WTC11 (cell line): ENCODE results near the gene CEP72. TPM values are rescaled to one million over a fixed set of nuclear protein-coding genes. Genes with fewer than 3 reads are reported as not detected.

ENCODE experiments used
- ATAC-seq: fragments of 200-7000 bp; cut with Tn5 transposase; 2 replicates; pipeline ENCODE4 v1.10.0; 2021; ENCODE audit warnings: mild to moderate bottlenecking, moderate library complexity
- CTCF ChIA-PET: fragments of 300-600 bp; sonication (Branson Sonifier 250); formaldehyde crosslinking; loops from one replicate; lab custom pipeline; 2021; ENCODE audit warnings: antibody characterized with exemption; lab: Charles Lee
- POLR2A ChIA-PET: fragments of 350-600 bp; sonication (Branson Sonifier 250); formaldehyde crosslinking; loops from one replicate; lab custom pipeline; 2021; ENCODE audit warnings: antibody characterized with exemption; lab: Charles Lee
- DNase-seq: peaks from one replicate; pipeline ENCODE4 v3.0.0; 2021; ENCODE audit warnings: low spot score
- H3K27ac Mint-ChIP-seq: 2 replicates; pipeline ENCODE4 v1.8.0; 2021; ENCODE audit warnings: mixed read lengths
- H3K27me3 Mint-ChIP-seq: 2 replicates; pipeline ENCODE4 v1.8.0; 2021; ENCODE audit warnings: low read depth, mild to moderate bottlenecking, moderate library complexity, mixed read lengths
- H3K36me3 Mint-ChIP-seq: 2 replicates; pipeline ENCODE4 v1.8.0; 2021; ENCODE audit warnings: mixed read lengths
- H3K4me1 Mint-ChIP-seq: 2 replicates; pipeline ENCODE4 v1.8.0; 2022; ENCODE audit warnings: mixed read lengths
- H3K4me3 Mint-ChIP-seq: 2 replicates; pipeline ENCODE4 v1.8.0; 2021; ENCODE audit warnings: mild to moderate bottlenecking, moderate library complexity, mixed read lengths
- H3K9me3 Mint-ChIP-seq: 2 replicates; pipeline ENCODE4 v1.8.0; 2021; ENCODE audit warnings: mixed read lengths
- CDX4 ChIP-seq: fragments of 250-450 bp; sonication (Bioruptor Pico); IDR thresholded peaks from 2 replicates; pipeline ENCODE4 v1.9.0; 2021; ENCODE audit warnings: moderate library complexity, mild to moderate bottlenecking, inconsistent platforms, borderline replicate concordance
- FOXK1 ChIP-seq: sonication (generic); formaldehyde crosslinking; IDR thresholded peaks from 2 replicates; pipeline ENCODE4 v1.8.0; 2022; ENCODE audit warnings: mild to moderate bottlenecking, moderate library complexity, missing genetic modification reagents
- GRHL2 ChIP-seq: fragments of 250-450 bp; sonication (Bioruptor Pico); IDR thresholded peaks from 2 replicates; pipeline ENCODE4 v1.8.0; 2022; ENCODE audit warnings: mild to moderate bottlenecking, moderate library complexity; ENCODE audit not compliant: insufficient replicate concordance, severe bottlenecking
- KAT7 ChIP-seq: sonication (generic); formaldehyde crosslinking; IDR thresholded peaks from 2 replicates; pipeline ENCODE4 v1.8.1; 2023; ENCODE audit warnings: missing genetic modification reagents, mild to moderate bottlenecking, borderline replicate concordance
- MYBL2 ChIP-seq: sonication (generic); formaldehyde crosslinking; IDR thresholded peaks from 2 replicates; pipeline ENCODE4 v1.8.1; 2023; ENCODE audit warnings: mild to moderate bottlenecking, moderate library complexity, missing genetic modification reagents
- PREB ChIP-seq: sonication (generic); formaldehyde crosslinking; IDR thresholded peaks from 2 replicates; pipeline ENCODE4 v1.8.1; 2022; ENCODE audit warnings: mild to moderate bottlenecking, missing genetic modification reagents, moderate library complexity, borderline replicate concordance
- SMAD3 ChIP-seq: sonication (generic); formaldehyde crosslinking; IDR thresholded peaks from 2 replicates; pipeline ENCODE4 v1.8.0; 2022; ENCODE audit warnings: missing genetic modification reagents, mild to moderate bottlenecking, borderline replicate concordance
- SP1 ChIP-seq: sonication (generic); formaldehyde crosslinking; conservative IDR thresholded peaks from 2 replicates; pipeline ENCODE4 v1.8.1; 2022; ENCODE audit warnings: missing genetic modification reagents
- TCF7 ChIP-seq: sonication (generic); formaldehyde crosslinking; IDR thresholded peaks from 2 replicates; pipeline ENCODE4 v1.8.0; 2022; ENCODE audit warnings: mild to moderate bottlenecking, low read depth, missing genetic modification reagents, moderate library complexity
- TP53 ChIP-seq: sonication (generic); formaldehyde crosslinking; IDR thresholded peaks from 2 replicates; pipeline ENCODE4 v1.8.1; 2023; ENCODE audit warnings: mild to moderate bottlenecking, missing genetic modification reagents
- ZBTB21 ChIP-seq: sonication (generic); formaldehyde crosslinking; IDR thresholded peaks from 2 replicates; pipeline ENCODE4 v1.8.1; 2023; ENCODE audit warnings: mild to moderate bottlenecking, missing genetic modification reagents, borderline replicate concordance
- ZNF532 ChIP-seq: fragments of 250-450 bp; sonication (Bioruptor Pico); IDR thresholded peaks from 2 replicates; pipeline ENCODE4 v1.9.0; 2021; ENCODE audit warnings: mild to moderate bottlenecking, borderline replicate concordance
- total RNA-seq: library from RNA; stranded (reverse); gene quantifications from 3 replicates; pipeline ENCODE4 v1.2.3, GENCODE V29; 2021
- TF ChIP-seq, protein P1 (sequence below): sonication (generic); formaldehyde crosslinking; IDR thresholded peaks from 2 replicates; pipeline ENCODE4 v1.8.0; 2022; ENCODE audit warnings: mild to moderate bottlenecking, missing genetic modification reagents
- TF ChIP-seq, protein P2 (sequence below): fragments of 200-600 bp; IDR thresholded peaks from 2 replicates; pipeline ENCODE4 v1.8.0; 2022; ENCODE audit warnings: antibody characterized with exemption
- TF ChIP-seq, protein P3 (sequence below): fragments of 250-450 bp; sonication (Bioruptor Pico); conservative IDR thresholded peaks from 2 replicates; pipeline ENCODE4 v1.9.0; 2021; ENCODE audit warnings: mild to moderate bottlenecking
- TF ChIP-seq, protein P4 (sequence below): sonication (generic); formaldehyde crosslinking; IDR thresholded peaks from 2 replicates; pipeline ENCODE4 v1.8.1; 2023; ENCODE audit warnings: mild to moderate bottlenecking, missing genetic modification reagents

Gene CEP72
- total RNA-seq, 1 experiment from 2014 or later, result 26.6 TPM

GRCh38 chr5:623531-623930 is 11.4 kb downstream of the CEP72 start:
- peaks cover 67% of the 10 kb centered on the region for H3K36me3 Mint-ChIP-seq
- CTCF ChIA-PET, result no interaction called here
- ATAC-seq, result no peak
- POLR2A ChIA-PET, result interaction anchor here (0.6 kb wide), 2 partner anchors 188 to 909 kb away, joined by 3 read pairs; no protein-coding TSS in a partner anchor
- no peak overlapping the region for H3K4me3 Mint-ChIP-seq
- no peak for TF ChIP-seq CDX4 (CRISPR knock-in tag)
- TF ChIP-seq SMAD3, result no peak
- TF ChIP-seq, protein P1, sequence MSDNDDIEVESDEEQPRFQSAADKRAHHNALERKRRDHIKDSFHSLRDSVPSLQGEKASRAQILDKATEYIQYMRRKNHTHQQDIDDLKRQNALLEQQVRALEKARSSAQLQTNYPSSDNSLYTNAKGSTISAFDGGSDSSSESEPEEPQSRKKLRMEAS, result no peak
- no peak for TF ChIP-seq PREB (CRISPR knock-in tag)
- no peak for TF ChIP-seq GRHL2
- TF ChIP-seq, protein P2, sequence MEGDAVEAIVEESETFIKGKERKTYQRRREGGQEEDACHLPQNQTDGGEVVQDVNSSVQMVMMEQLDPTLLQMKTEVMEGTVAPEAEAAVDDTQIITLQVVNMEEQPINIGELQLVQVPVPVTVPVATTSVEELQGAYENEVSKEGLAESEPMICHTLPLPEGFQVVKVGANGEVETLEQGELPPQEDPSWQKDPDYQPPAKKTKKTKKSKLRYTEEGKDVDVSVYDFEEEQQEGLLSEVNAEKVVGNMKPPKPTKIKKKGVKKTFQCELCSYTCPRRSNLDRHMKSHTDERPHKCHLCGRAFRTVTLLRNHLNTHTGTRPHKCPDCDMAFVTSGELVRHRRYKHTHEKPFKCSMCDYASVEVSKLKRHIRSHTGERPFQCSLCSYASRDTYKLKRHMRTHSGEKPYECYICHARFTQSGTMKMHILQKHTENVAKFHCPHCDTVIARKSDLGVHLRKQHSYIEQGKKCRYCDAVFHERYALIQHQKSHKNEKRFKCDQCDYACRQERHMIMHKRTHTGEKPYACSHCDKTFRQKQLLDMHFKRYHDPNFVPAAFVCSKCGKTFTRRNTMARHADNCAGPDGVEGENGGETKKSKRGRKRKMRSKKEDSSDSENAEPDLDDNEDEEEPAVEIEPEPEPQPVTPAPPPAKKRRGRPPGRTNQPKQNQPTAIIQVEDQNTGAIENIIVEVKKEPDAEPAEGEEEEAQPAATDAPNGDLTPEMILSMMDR, result no peak
- TF ChIP-seq, protein P3, sequence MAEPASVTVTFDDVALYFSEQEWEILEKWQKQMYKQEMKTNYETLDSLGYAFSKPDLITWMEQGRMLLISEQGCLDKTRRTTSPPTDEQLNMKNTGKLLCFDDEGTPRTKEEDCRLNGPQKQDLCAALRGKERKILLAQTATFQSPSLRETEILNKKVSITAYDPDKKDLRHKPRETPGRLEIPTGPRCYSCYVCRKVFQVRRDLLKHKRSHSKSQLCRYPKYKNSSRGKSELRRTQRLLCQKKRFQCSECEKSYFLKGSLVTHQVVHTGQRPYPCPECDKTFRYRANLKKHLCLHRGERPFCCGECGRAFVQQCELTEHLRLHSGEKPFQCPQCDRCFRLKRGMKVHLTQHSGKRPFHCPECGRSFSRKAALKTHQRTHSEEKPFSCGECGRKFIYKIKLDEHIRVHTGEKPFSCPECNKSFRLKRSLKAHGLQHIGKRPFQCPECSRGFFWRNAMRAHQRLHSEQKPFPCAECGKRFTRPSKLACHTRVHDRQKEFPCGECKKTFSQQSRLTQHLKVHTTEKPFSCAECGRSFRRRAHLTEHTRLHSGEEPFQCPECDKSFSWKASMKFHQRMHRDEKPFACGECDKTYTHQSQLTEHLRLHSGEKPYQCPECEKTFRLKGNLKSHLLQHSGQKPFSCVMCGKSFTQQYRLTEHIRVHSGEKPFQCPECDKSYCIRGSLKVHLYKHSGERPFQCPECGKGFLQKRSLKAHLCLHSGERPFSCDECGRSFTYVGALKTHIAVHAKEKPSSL, result no peak
- no peak for TF ChIP-seq ZNF532
- TF ChIP-seq MYBL2 (CRISPR knock-in tag), result no peak
- TF ChIP-seq, protein P4, sequence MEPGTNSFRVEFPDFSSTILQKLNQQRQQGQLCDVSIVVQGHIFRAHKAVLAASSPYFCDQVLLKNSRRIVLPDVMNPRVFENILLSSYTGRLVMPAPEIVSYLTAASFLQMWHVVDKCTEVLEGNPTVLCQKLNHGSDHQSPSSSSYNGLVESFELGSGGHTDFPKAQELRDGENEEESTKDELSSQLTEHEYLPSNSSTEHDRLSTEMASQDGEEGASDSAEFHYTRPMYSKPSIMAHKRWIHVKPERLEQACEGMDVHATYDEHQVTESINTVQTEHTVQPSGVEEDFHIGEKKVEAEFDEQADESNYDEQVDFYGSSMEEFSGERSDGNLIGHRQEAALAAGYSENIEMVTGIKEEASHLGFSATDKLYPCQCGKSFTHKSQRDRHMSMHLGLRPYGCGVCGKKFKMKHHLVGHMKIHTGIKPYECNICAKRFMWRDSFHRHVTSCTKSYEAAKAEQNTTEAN (CRISPR knock-in tag), result no peak
- TF ChIP-seq TP53 (CRISPR knock-in tag), result no peak
- no peak for TF ChIP-seq ZBTB21 (CRISPR knock-in tag)
- no peak for TF ChIP-seq KAT7 (CRISPR knock-in tag)
- TF ChIP-seq TCF7 (CRISPR knock-in tag), result no peak
- no peak for TF ChIP-seq FOXK1 (CRISPR knock-in tag)
- TF ChIP-seq SP1 (CRISPR knock-in tag), result no peak
- no peak for DNase-seq
- no peak overlapping the region for H3K27ac Mint-ChIP-seq
- no peaks in the 10 kb centered on the region for H3K4me1 Mint-ChIP-seq
- H3K27me3 Mint-ChIP-seq, result no peaks in the 10 kb centered on the region
- H3K9me3 Mint-ChIP-seq, result no peaks in the 10 kb centered on the region
